HG03521 (cell line): Measurements from ENCODE around the gene SEPTIN10.
"Not testable (repeated sequence)": the region's sequence is repeated elsewhere in the genome, so short reads cannot be mapped to it uniquely, and the experiment has no call there.

Source experiments
- ATAC-seq: cut with Tn5 transposase; IDR thresholded peaks from one replicate; pipeline ENCODE4 v1.9.1; 2021; ENCODE audit warnings: mild to moderate bottlenecking, moderate library complexity; ENCODE audit not compliant: unreplicated experiment

The SEPTIN10 gene

DNA sequence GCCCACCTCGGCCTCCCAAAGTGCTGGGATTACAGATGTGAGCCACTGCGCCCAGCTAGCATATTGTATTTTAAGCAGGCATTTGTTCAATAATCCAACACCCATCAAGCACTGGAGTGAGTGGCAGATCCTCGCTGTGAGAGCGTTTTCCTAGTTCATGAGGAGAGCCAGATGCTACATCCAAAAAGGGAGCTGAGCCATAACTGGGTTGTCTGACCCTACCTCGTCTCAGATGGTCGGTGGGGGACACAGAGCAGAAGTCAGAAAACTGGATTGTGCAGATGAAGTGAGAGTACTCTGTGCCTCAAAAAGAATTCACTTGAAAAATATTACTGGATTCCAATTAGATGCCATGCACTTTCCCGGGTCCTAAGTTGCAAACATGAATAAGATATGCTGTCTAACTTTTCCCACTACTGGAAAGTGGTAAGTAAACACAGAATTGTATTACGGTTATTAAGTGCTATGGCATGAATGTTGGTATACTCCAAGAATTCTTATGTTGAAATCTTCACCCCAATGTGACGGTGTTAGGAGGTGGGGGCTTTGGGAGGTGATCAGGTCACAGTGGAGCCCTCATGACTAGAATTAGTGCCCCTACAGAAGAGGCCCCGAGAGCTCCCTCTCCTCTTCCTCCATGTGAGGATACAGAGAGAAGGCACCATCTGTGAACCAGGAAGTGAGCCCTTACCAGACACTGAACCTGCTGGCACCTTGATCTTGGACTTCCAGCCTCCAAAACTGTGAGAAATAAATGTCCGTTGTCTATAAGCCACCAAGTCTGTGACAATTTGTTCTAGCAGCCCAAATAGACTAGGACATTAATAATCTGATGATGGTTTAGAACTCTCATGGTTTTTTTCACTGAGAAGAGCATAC, 21.9 kb upstream of the SEPTIN10 start:
- ATAC-seq: no peak

DNA sequence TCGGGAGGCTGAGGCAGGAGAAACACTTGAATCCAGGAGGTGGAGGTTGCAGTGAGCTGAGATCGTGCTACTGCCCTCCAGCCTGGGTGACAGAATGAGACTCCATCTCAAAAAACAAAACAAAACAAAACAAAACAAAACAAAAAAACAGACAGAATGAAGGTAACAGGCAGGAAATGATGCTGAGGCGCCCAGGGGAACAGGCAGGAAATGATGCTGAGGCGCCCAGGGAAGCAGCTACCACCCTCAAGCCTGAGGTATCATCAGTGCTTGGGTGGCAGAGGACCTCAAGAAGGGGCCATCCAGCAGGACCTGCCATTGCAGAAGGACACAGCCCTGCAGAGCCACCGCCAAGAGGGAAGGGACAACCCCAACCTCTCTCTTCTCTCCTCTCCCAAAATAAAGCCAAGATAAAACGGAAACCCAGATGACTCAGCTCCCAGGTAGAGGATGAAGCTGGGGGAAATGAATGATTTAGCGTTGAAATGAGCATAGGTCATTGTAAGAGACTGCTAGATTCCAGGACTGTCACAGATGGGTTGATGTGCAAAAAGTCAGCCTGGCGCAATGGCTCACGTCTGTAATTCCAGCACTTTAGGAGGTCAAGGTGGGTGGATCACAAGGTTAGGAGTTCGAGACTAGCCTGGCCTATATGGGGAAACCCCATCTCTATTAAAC, 19.7 kb upstream of the SEPTIN10 start:
- no peak for ATAC-seq

DNA sequence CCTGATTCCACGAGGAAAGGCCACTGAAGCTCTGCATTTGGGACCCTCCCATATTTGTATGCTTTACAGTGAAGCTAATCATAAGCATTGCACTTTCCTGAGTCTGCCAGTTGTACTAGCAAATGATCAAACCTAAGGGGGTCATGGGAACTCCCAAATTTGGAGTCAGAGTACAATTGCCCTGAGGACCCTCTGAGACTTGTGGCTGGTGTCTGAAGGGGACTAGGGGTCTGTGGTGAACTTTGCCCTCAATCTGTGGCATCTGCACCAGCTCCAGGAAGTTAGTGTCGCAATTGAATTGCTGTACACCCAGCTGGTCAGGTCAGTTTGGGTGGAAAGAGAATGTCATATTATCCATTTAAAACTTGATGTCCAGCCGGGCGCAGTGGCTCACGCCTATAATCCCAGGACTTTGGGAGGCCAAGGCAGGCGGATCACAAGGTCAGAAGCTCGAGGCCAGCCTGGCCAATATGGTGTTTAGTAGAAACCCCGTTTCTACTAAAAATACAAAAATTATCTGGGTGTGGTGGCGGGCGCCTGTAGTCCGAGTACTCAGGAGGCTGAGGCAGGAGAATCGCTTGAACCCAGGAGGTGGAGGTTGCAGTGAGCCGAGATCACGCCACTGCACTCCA, 18.5 kb upstream of the SEPTIN10 start:
- ATAC-seq: no peak

DNA sequence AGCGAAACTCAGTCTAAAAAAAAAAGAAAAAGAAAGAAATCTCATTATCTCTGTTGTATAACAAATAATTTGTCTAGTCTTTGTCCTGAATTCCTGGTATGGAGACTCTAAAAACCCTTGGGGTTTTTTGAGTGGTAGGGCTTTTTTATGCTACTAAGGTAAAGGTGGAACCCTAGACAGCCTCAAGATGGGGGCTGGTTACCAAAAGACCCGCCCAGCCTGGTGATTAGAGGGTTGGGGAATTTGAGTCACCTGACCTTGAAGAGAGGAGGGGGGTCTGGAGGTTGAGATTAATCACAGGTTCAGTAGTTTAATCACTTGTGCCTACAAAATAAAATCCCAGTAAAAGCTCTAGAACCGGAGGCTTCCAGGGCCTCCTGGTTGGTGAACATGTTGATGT, 18.0 kb upstream of the SEPTIN10 start:
- ATAC-seq: no peak

DNA sequence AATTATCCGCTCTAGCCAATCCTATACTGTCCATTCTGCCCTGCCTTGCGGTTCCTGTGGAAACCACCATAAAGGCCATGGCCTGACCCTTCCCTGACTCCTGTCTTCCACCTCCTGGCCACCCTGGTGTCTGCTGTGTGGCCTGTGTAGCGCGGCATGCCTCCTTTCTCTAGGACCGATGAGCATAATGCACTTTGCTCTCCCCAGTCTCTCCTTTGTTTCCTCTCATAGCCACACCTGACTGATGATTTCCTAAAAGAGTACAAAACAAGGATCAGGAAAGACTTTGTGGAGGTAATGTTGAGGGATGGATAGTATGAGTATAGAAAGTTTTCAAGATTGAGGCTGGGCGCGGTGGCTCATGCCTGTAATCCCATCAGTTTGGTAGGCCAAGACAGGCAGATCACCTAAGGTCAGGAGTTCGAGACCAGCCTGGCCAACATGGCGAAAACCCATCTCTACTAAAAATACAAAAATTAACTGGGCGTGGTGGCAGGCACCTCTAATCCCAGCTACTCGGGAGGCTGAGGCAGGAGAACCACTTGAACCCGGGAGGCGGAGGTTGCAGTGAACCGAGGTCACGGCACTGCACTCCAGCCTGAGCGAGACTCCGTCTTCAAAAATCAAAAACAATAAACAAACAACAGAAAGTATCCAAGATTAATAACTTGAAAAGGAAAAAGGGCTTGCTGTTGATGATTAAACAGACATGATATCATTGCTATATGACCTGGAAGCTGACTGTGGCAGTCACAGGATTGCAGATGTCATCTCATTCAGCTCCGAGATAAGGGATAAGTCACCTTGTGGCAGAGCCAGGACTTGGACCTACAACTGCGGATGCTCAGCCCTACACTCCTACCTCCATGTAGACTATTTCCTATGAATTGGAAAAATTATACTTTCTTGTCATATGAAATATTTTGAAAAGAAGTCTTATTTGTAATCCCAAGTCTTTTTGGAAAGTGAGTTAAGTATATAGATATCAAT, 17.0 kb upstream of the SEPTIN10 start:
- ATAC-seq: no peak

DNA sequence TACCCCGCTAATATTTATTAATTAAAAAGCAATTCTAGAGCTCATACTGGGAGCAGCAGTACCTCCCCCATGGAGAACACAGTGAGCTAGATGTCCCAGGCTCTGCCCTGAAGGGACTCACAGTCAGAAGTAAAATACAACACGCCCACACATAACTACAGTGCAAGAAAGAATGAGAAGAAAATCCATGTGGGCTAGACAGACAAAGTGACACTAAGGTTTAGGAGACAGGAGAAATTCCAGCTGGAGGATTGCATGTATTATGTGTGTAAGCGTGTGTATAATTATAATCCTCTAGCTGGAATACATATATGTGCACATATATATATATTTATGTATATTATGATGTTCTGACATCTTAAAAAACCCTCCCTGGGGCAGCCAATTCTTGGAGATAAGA, 16.1 kb upstream of the SEPTIN10 start:
- ATAC-seq: no peak

DNA sequence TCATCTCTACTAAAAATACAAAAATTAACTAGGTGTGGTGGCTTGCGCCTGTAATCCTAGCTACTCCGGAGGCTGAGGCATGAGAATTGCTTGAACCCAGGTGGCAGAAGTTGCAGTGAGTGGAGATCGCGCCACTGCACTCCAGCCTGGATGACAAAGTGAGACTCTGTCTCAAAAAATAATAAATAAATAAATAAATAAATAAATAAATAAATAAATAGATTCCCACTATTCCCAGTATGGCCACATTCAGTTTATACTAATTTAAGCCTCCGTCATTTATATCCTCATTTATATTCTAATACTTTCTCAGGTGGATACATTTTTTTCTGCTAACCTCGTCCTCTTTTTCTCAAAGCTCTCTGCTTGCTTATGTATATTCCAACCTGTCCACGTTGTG, 14.6 kb upstream of the SEPTIN10 start:
- ATAC-seq: not testable (repeated sequence)

DNA sequence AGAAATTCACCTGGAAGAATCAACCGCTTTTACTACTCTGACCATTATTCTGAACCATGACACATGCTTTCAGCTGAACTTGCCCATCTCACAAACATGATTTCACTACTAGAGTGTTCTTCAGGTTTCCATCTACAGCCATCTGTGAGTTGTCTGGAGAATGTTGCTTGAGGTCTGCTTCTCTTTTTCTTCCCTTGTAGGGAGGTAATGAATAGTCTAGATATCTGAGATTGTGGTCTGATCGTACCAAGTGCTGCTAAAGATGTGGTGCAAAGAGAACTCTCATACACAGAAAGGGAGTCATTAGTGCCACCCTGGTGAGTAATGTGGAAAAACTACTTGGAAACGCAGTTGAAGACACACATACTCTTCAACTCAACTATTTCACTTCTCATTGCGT, 10.6 kb upstream of the SEPTIN10 start:
- no peak for ATAC-seq

DNA sequence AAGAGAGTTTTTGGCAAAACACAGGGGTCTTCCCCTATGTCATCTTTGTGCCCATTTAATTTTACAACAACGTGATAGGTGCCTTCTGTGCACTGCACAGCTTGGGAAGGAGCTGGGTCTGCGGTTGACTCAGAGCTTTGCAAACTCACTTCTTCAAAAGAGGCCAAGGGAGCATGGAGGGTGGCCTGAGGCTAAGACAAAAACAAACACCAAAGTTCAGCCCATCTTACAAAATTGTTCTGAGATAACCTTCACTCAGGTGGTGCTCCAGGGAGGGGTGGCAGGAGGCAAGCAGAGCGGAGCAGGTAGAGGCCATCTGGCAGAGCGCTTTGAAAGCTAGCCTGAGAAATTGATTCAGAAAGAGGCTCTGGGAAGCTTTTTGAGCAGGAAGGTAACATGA, 10.2 kb upstream of the SEPTIN10 start:
- no peak for ATAC-seq

DNA sequence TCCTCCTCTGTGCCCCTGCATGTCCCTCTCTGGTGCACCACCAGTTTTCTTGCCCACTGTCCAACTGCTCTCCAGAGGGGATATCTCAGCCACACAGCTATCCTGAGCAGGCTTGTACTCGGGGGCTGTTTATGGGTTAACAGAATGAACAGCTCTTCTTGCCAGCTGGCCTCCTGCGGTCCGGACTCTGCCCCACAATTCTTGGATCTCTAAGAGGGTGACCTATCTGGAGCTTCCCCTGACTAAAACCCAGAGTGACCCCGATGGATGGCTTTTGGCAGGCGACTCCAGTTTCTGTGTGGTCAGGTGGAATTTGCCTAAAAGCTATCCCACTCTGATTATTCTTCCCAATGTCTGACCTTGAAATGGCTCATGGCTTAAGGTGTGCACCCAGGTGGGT, 9.5 kb upstream of the SEPTIN10 start:
- no peak for ATAC-seq

DNA sequence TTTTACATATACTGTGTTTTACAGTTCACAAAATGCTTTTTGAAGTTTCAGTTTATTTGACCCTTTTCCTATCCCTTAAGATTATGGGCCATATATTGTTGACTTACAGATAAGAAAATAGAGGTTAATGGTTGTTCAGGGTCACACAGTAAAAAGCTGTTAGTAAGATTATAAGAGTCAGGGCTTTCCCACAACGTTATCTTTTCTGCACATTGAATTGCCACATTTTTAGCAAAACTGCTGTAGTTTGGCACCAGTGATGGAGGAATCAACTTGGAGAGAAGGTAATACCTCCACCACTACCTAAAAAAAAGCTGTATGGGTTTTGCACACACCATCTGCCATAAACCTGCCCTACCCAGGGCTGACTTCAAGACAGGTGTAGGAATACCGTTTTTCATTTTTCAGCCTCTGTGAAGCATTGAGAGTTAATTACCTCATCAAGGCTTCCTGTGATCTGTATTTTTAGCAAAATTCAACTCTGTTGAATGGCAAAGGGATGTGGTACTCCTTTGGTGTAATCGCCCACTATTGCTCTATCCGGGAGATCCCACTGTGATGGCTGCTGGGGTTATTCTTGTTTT, 5.4 kb upstream of the SEPTIN10 start:
- ATAC-seq: no peak

DNA sequence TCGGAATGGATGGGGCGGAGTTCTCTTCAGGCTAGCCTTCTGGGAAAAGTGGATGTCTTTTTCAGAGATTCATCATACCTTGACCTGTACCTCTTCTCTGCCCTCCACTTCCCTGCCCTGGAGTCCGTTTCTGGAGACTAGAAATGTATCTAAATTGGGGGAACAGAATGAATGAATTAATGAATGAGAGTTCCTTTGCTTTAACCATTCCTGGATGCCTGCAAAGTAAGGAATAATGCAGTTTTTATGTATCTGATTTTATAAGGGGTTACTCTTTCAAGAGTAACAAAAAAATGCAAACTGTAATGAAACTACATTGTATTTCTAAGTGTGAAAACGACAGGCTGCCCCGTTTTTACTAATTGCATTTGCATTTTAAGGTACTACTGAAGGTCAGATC, 2.4 kb upstream of the SEPTIN10 start:
- ATAC-seq: no peak

DNA sequence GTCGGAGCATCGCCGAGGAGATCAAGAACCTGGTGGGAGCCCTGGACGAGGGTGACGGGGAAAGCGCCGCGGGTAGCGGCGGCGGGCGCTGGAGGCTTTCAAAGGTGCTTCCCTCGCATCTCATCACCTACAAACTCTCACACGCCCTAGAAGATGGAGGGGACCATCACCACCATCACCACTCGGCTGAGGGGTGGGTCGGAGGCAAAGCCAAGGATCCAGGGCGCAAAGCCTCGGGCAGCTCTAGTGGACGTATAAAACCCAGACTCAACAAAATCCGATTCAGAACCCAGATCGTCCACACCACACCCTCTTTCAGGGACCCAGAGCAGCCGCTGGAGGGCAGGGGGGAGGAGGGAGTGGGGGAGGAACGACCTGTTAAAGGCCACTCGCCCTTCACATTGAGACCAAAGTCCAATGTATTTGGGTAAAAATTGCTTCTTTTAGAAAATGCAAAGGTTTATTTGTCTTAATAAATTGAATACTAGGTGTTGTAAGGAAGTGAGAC, 1.9 kb upstream of the SEPTIN10 start:
- ATAC-seq: no peak

DNA sequence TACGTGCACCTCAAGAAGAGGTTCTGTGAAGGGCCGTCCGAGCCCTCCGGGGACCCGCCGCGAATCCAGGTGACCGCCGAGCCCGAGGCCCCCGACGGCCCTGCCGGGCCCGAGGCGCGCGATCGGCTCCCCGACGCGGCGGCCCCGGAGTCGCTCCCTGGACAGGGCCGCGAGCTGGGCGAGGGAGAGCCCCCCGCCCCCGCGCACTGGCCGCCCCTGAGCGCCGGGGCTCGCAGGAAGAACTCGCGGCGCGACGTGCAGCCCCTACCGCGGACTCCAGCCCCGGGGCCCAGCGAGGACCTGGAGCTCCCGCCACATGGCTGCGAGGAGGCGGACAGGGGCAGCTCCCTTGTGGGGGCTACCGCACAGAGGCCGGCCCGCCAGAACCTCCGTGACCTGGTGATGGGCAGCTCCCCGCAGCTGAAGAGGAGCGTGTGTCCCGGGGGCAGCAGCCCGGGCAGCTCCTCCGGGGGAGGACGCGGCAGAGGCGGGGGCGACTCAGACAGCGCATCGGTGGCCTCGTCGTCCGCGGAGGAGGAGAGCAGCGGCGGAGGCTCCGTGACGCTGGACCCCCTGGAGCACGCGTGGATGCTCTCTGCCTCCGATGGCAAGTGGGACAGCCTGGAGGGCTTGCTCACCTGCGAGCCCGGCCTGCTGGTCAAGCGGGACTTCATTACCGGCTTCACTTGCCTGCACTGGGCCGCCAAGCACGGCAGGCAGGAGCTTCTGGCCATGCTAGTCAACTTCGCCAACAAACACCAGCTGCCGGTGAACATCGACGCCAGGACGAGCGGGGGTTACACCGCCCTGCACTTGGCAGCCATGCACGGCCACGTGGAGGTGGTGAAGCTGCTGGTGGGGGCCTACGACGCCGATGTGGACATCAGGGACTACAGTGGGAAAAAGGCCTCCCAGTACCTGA, 1.2 kb upstream of the SEPTIN10 start:
- ATAC-seq: no peak

DNA sequence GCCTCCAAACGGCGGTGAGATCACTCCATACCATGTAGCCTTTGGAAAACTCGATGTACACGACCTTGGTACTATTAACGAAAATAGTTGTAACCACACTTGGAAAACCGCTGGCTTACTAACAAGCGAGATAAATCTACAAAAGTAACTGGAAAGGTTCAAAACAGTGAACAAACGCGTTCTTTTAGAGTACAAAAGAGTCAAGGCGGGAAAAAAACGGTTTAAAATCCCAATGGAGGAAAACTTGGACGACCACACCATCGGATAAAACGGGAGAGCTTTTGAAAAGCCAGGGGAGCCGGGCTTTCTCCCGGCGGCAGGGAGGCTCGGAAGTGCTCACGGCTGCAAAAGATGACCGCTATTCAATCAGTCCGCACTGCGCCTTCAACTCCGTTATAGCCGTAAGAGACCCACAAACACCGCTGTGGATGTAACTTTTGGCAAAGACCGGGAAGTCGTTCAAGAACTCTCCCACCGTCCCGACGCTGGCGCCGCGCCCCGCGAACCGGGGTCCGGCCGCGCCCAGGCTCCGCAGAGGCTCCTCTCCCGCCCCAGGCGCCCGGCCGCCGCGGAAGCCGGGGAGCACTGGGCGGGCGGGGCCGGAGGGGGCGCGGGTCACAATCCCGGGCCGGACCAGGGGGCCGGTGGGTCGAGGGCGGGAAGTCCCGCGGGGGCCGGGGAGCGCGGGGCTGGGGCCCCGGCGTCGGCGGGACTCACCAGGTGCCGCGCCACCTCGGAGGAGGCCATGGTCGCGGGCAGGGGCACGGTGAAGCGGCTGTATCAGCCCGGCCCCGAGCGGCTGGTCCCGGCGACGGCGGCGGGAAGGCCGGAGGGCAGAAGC, 465 bp downstream of the SEPTIN10 start:
- ATAC-seq: peak; percentile 38

DNA sequence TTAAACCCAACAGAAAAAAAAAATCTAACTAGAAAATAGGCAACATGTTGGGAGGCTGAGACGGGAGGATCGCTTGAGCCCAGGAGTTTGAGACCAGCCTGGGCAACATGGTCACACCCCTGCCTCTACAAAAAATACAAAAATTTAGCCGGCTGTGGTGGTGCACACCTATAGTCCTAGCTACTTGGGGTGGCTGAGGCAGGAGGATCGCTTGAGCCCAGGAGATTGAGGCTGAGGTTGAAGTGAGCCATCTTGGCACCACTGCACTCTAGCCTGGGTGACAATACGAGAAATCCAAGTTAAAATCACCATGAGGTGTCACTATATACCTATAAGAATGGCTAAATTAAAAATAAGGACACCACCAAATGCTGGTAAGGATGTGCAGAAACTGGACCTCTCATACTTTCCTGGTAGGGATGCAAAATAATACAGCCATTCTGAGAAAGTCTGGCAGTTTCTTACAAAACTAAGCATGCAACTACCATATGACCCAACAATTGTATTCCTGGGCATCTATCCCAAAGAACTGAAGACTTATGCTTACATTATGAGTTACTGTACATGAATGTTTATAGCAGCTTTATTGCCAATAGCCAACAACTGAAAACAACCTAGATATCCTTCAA, 2.2 kb downstream of the SEPTIN10 start:
- no peak for ATAC-seq

DNA sequence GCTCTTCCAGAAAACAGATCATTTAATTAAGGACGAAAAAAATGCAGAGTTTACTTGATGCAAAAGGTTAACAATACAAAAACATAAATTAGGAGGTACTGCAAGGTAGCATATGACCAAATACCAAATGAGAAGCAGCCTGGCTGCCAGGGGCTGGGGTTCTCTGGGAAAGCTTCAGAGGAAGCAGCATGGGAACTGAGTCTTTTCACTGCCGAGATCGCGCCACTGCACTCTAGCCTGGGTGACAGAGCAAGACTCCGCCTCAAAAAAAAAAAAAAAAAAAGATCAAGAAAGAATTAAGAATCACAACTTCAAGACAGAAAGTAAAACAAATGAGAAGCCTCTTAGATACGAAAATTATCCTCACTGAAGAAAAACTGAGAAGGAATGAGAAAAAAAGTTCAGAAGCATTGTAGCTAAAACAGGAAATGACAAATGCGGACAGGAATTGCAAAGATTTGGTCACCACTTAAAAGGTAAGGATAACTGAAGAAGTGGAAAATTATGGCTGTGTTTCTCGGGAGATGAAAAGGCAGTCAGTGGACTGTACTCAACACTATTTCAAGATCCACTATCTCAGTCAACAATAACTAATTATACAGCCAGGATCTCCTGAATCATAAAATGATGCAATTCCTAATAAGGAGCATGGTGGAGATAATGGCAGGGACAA, 4.3 kb downstream of the SEPTIN10 start:
- ATAC-seq: no peak
